Lower leg skin (tissue), 4 donors: Measurements from ENCODE around the gene TSEN54. TPM values are rescaled to one million over a fixed set of nuclear protein-coding genes. Genes with fewer than 3 reads are reported as not detected.
"Not testable (repeated sequence)": the region's sequence is repeated elsewhere in the genome, so short reads cannot be mapped to it uniquely, and the experiment has no call there.

Experiments
- DNase-seq, 2 donors: peaks; one replicate each; pipeline ENCODE4 v3.0.0-alpha.2; 2019; ENCODE audit warnings: low spot score in 2 of 2
- H3K4me3 ChIP-seq: fragments of 200-600 bp; sonication (generic); 2 replicates; pipeline ENCODE4 v1.5.1; 2017; ENCODE audit warnings: mild to moderate bottlenecking, low read depth; ENCODE audit not compliant: poor library complexity, severe bottlenecking
- POLR2A ChIP-seq, 2 donors: fragments of 450-650 bp; IDR thresholded peaks; one replicate each; pipeline ENCODE4 v1.6.1; 2016 to 2017; ENCODE audit warnings: antibody characterized with exemption in 2 of 2, mild to moderate bottlenecking in 1 of 2, moderate library complexity in 1 of 2
- WGBS, 2 donors: methylation state at CpG; one replicate each; pipeline ENCODE4 v1.1.5; 2018; 5-methylcytosine and 5-hydroxymethylcytosine counted together
- intact Hi-C: fragments of 100-400 bp; cut with DNase I; formaldehyde crosslinking; loops from one replicate; pipeline ENCODE4 v1.15.0; 2023; ENCODE audit warnings: low total_unique reads
- total RNA-seq, 4 donors: library from RNA; depleted of rRNA; stranded (reverse); fragments of >200 nt; gene quantifications; one replicate each; pipeline ENCODE4 v1.1.0, GENCODE V29; 2016
- TF ChIP-seq, protein P1 (sequence below), 3 donors: fragments of 450-650 bp; IDR thresholded peaks; one replicate each; pipeline ENCODE4 v1.5.1; 2016; ENCODE audit warnings: antibody characterized with exemption in 3 of 3, mild to moderate bottlenecking in 3 of 3, moderate library complexity in 2 of 3

The TSEN54 gene
- total RNA-seq, 4 donors from 2014 or later, result 42.7 to 70.8 (median 50.8) TPM

DNA sequence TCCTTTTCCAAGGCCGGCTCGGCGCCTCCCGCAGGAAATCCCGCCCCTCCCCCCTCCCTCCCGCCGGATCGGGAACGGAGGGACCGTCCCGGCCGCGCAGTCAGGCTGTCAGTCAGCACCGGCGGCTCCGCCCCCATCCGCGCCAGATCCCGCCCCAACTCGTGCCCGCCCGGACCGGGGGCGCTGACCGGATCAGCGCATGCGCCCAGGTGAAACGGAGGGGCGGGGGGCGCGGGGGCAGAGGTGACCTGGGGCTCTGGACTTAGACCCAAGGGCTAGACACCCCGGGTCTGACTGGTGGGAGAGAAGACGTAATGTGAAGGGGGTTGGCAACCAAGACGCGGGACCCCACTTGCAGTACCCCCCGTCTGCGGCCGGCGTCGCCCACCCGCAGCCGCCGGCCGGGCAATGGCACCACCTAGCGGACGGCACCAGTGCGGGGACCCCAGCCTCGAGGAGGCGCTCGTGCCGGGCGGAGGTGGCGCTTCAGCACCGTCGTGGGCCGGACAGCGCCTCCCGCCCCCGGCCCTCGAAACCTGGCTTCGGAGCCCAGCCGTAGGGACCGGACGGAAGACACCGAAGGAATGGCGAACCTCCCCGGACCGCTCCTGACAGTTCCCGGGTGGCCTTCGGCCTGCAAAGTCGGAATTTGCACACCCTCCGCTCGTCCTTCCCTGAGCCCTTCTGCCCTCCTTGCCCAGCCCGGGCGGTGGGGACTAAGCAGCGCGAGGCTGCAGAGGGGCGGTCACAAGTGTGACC is 653 bp upstream of the TSEN54 start, which contains the start of gene CASKIN2:
Gene CASKIN2, minus strand, starts transcription at position 42 of the 759 bp plus-strand sequence. CDS start 1,733 bp downstream, outside the sequence.
- TF ChIP-seq, protein P1, sequence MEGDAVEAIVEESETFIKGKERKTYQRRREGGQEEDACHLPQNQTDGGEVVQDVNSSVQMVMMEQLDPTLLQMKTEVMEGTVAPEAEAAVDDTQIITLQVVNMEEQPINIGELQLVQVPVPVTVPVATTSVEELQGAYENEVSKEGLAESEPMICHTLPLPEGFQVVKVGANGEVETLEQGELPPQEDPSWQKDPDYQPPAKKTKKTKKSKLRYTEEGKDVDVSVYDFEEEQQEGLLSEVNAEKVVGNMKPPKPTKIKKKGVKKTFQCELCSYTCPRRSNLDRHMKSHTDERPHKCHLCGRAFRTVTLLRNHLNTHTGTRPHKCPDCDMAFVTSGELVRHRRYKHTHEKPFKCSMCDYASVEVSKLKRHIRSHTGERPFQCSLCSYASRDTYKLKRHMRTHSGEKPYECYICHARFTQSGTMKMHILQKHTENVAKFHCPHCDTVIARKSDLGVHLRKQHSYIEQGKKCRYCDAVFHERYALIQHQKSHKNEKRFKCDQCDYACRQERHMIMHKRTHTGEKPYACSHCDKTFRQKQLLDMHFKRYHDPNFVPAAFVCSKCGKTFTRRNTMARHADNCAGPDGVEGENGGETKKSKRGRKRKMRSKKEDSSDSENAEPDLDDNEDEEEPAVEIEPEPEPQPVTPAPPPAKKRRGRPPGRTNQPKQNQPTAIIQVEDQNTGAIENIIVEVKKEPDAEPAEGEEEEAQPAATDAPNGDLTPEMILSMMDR (IDR thresholded peaks at IDR 0.05), result peak in 1 of 3 donors; percentile 91
- no peak for TF ChIP-seq POLR2A (IDR thresholded peaks at IDR 0.05)
- intact Hi-C loops, result no loop called here
- peak within 1 kb of the TSS; percentile 54 for H3K4me3 ChIP-seq
- WGBS, 2 donors, result 0 to 1% methylated on average over 36 to 56 of the region's 78 CpGs
- peak; percentile 91 to 99 for DNase-seq

DNA sequence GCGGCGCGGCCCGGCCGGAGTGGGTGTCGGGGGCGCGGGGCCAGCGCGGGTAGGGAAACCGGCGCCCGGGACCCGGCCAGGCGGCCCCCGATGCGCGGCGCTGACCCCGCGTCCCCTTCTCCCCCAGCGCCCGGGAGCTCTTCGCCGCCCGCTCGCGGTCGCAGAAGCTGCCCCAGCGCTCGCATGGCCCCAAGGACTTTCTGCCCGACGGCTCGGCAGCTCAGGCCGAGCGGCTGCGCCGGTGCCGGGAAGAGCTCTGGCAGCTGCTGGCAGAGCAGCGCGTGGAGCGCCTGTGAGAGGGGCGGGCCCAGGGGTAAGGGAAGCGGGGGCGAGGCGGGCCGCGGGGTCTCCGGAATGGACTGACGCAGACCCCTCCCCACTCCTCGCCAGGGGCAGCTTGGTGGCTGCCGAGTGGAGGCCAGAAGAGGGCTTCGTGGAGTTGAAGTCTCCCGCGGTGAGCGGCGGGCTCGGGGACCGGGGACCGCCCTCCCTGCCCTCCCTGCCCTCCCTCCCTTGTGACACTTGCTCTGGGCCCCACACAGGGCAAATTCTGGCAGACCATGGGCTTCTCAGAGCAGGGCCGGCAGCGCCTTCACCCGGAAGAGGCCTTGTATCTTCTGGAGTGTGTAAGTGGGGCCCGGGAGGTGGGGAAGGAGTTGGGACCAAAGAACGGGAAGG is 430 bp downstream of the TSEN54 start:
- peak overlapping the region; percentile 70 for H3K4me3 ChIP-seq
- no peak for DNase-seq
- TF ChIP-seq, protein P1 (IDR thresholded peaks at IDR 0.05), result no peak
- TF ChIP-seq POLR2A (IDR thresholded peaks at IDR 0.05), result no peak
- intact Hi-C loops, result no loop called here
- WGBS, 2 donors, result 0 to 1% methylated on average over 26 to 50 of the region's 65 CpGs

DNA sequence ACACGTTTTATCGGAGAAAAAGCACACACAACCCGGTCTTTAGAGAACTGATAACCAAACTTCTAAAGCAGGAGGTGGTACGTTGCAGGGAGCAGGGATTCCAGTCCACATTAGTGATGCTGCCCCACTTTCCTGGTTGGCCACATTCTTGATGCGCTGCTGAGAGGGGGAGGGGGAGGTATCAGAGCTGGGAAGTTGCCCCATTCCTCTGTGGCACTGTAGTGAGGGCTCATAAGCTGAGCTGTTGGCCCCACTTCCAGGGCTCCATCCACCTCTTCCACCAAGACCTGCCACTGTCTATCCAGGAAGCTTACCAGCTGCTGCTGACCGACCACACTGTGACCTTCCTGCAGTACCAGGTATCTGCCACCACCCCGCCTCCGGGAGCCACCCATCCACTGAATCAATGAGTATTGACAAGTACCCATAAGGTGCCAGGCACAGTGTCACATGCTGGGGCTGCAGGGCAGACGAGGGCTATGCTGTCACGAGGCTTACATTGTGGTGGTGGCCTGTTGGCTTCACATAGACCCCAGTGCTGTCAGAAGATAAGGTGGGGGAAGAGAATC is 1.1 kb downstream of the TSEN54 start:
- DNase-seq, result no peak
- WGBS, 2 donors, result 21 to 36% methylated on average over 10 of the region's 10 CpGs
- no peak for TF ChIP-seq POLR2A (IDR thresholded peaks at IDR 0.05)
- TF ChIP-seq, protein P1 (IDR thresholded peaks at IDR 0.05), result no peak
- intact Hi-C loops, result no loop called here
- peak overlapping the region; percentile 70 for H3K4me3 ChIP-seq

DNA sequence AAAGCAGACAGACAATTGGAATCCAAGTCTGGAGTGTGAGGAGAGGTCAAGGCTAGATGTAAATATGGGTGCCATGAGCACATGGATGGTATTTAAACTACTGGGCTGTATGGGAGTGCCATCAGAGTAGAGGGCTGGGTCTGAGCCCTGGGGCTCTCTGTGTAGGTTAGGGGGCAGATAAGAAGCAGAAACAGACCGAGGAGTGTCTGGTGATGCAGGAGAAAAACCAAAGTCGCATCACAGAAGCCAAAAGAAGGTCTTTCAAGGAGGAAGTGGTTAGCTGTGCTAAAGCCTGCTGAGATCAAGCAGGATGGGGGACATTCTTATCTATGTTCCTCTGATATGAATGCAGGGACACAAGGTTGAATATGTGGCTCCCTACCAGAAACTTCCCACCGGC is 1.9 kb downstream of the TSEN54 start:
- TF ChIP-seq, protein P1 (IDR thresholded peaks at IDR 0.05), result no peak
- TF ChIP-seq POLR2A (IDR thresholded peaks at IDR 0.05), result no peak
- intact Hi-C loops, result no loop called here
- no peak for DNase-seq
- 84 to 85% methylated on average over 3 of the region's 3 CpGs for WGBS, 2 donors
- H3K4me3 ChIP-seq, result no peak overlapping the region

DNA sequence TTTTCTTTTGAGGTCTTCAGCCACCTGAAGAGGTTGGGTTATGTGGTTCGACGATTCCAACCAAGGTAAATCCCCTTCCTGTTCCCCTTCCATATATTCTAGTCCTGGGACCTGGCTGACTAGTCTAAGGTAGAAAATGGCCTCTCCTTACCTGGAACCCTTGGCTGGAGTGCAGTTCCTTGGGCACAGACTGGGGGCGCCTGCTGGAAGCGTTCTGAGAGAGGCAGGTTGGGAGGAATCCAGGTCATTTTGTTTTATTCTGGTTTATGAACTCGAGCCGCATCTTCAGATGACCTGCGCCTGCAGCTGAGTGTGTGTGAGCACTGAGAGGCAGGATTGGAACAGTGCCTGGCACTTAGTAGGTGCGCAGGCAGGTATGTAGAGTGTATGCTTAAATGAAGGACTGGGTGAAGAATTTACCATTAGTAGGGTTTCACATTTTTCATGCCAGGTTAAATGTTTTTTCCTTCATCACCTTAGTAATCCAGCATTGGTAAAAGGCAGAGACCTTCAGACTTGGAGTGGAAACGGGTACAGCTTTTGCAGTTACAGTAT is 2.7 kb downstream of the TSEN54 start:
- no peak overlapping the region for H3K4me3 ChIP-seq
- WGBS, 2 donors, result 91% methylated on average over 9 of the region's 9 CpGs
- DNase-seq, result no peak
- intact Hi-C loops, result no loop called here
- no peak for TF ChIP-seq POLR2A (IDR thresholded peaks at IDR 0.05)
- TF ChIP-seq, protein P1 (IDR thresholded peaks at IDR 0.05), result no peak

DNA sequence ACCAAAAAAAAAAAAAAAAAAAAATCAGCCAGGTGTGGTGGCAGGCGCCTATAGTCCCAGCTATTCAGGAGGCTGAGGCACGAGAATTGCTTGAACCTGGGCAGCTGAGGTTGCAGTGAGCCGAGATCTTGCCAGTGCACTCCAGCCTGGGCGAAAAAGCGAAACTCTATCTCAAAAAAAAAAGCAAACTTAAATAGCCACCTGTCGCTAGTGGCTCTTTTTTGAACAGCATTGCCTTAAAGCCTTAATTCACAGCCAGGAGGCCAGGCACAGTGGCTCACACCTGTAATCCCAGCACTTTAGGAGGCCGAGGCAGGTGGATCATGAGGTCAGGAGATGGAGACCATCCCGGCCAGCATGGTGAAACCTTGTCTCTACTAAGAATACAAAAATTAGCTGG is 4.1 kb downstream of the TSEN54 start:
- H3K4me3 ChIP-seq, intact Hi-C loops, DNase-seq: not testable (repeated sequence)
- 95 to 99% methylated on average over 8 of the region's 8 CpGs for WGBS, 2 donors
